DND-41 (cell line): ENCODE data around the gene ECI1.

Experiments used
- CTCF ChIP-seq: IDR thresholded peaks from 2 replicates; pipeline ENCODE4 v1.5.1; 2012; ENCODE audit warnings: borderline replicate concordance, low read length, moderate library complexity, mild to moderate bottlenecking; ENCODE audit not compliant: poor library complexity, severe bottlenecking; ENCODE audit errors: extremely low read depth
- EZH2 ChIP-seq: IDR thresholded peaks from 3 replicates; pipeline ENCODE4 v1.6.1; 2012; ENCODE audit warnings: borderline replicate concordance, low read depth, mild to moderate bottlenecking, moderate library complexity, low read length, inconsistent platforms; ENCODE audit not compliant: severe bottlenecking

GRCh38 chr16:2251296-2252111, at the start of gene ECI1:
- TF ChIP-seq CTCF (no peak), EZH2 (no peak)
